NT2/D1 (cell line): ENCODE data around the gene PEX16.

Experiments
- YY1 ChIP-seq: IDR thresholded peaks from 2 replicates; pipeline ENCODE4 v1.6.1; 2011; ENCODE audit not compliant: insufficient read length, insufficient read depth
- ZNF274 ChIP-seq: IDR thresholded peaks from 2 replicates; pipeline ENCODE4 v1.6.1; 2011; ENCODE audit warnings: mild to moderate bottlenecking, low read depth, low read length

- TF ChIP-seq YY1 (no peak), ZNF274 (no peak)
Observed at GRCh38 chr11:45864041-45864440, 53.6 kb downstream of the PEX16 start.
